GM23338 (cell line): ENCODE data around the gene TRA2B. TPM values are rescaled to one million over a fixed set of nuclear protein-coding genes. Genes with fewer than 3 reads are reported as not detected.

ENCODE experiments used
- ATAC-seq: fragments of 200-7000 bp; cut with Tn5 transposase; 3 replicates; pipeline ENCODE4 v1.9.1; 2020
- DNase-seq: peaks from one replicate; pipeline ENCODE4 v3.0.0-alpha.2; 2015; ENCODE audit warnings: low spot score
- H2AFZ ChIP-seq: fragments of 200-600 bp; sonication (generic); 2 replicates; pipeline ENCODE4 v1.8.0; 2016; ENCODE audit warnings: antibody characterized with exemption, mild to moderate bottlenecking, moderate library complexity
- H3F3A ChIP-seq: fragments of 200-600 bp; sonication (generic); replicated peaks from 2 replicates; pipeline ENCODE4 v1.8.0; 2017; ENCODE audit warnings: antibody characterized with exemption, mixed run types, low read depth
- H3K27ac ChIP-seq: fragments of 200-600 bp; sonication (generic); 2 replicates; pipeline ENCODE4 v1.6.1; 2016; ENCODE audit warnings: low read depth
- H3K27me3 ChIP-seq: fragments of 200-600 bp; sonication (generic); 2 replicates; pipeline ENCODE4 v1.8.0; 2016; ENCODE audit warnings: mild to moderate bottlenecking, mixed run types, moderate library complexity; ENCODE audit not compliant: insufficient read depth
- H3K36me3 ChIP-seq: fragments of 200-600 bp; sonication (generic); 2 replicates; pipeline ENCODE4 v1.8.0; 2016; ENCODE audit warnings: mild to moderate bottlenecking; ENCODE audit not compliant: insufficient read depth
- H3K4me1 ChIP-seq: fragments of 200-600 bp; sonication (generic); 2 replicates; pipeline ENCODE4 v1.8.0; 2016; ENCODE audit warnings: mild to moderate bottlenecking, moderate library complexity; ENCODE audit not compliant: insufficient read depth
- H3K4me2 ChIP-seq: fragments of 200-600 bp; sonication (generic); 2 replicates; pipeline ENCODE4 v1.7.1; 2017; ENCODE audit warnings: mixed run types
- H3K4me3 ChIP-seq: fragments of 200-600 bp; sonication (generic); 2 replicates; pipeline ENCODE4 v1.6.1; 2016; ENCODE audit warnings: mixed run types
- H3K79me2 ChIP-seq: fragments of 200-600 bp; sonication (generic); replicated peaks from 2 replicates; pipeline ENCODE4 v1.8.0; 2017; ENCODE audit warnings: mild to moderate bottlenecking; ENCODE audit not compliant: insufficient read depth
- H3K9me2 ChIP-seq: fragments of 200-600 bp; sonication (generic); 2 replicates; pipeline ENCODE4 v1.8.0; 2017; ENCODE audit not compliant: insufficient read depth
- H4K20me1 ChIP-seq: fragments of 200-600 bp; sonication (generic); replicated peaks from 2 replicates; pipeline ENCODE4 v1.8.0; 2017; ENCODE audit warnings: mild to moderate bottlenecking; ENCODE audit not compliant: insufficient read depth
- H3K27ac Mint-ChIP-seq: 2 replicates; pipeline ENCODE4 v1.8.0; 2020; ENCODE audit warnings: inconsistent platforms, mild to moderate bottlenecking, moderate library complexity, mixed read lengths
- H3K27me3 Mint-ChIP-seq: 3 replicates; pipeline ENCODE4 v1.8.0; 2022; ENCODE audit warnings: low read depth, mild to moderate bottlenecking, moderate library complexity, mixed read lengths, inconsistent platforms; ENCODE audit not compliant: insufficient read depth, poor library complexity
- H3K36me3 Mint-ChIP-seq: 3 replicates; pipeline ENCODE4 v1.8.0; 2021; ENCODE audit warnings: low read depth, mild to moderate bottlenecking, inconsistent platforms, moderate library complexity, mixed read lengths
- H3K4me1 Mint-ChIP-seq: 3 replicates; pipeline ENCODE4 v1.8.0; 2020; ENCODE audit warnings: mild to moderate bottlenecking, inconsistent platforms, mixed read lengths
- H3K4me3 Mint-ChIP-seq: 3 replicates; pipeline ENCODE4 v1.8.0; 2021; ENCODE audit warnings: moderate library complexity, mild to moderate bottlenecking, inconsistent platforms, mixed read lengths
- H3K9me3 Mint-ChIP-seq: 3 replicates; pipeline ENCODE4 v1.8.0; 2020; ENCODE audit warnings: moderate library complexity, mild to moderate bottlenecking, inconsistent platforms, mixed read lengths
- CREB1 ChIP-seq: fragments of 250-450 bp; sonication (Bioruptor Pico); IDR thresholded peaks from 2 replicates; pipeline ENCODE4 v1.5.0; 2020; ENCODE audit warnings: low read depth, mild to moderate bottlenecking, moderate library complexity
- CTCF ChIP-seq, 2 experiments: fragments of 200-600 bp in 1 of 2; sonication (generic) in 1 of 2; conservative IDR thresholded peaks; 2 replicates each; pipeline versions ENCODE4 v1.5.1 to v1.6.1; 2016 to 2017; ENCODE audit warnings: antibody characterized with exemption in 2 of 2, low read depth in 2 of 2, mild to moderate bottlenecking in 2 of 2, moderate library complexity in 1 of 2
- EZH2 ChIP-seq: fragments of 200-600 bp; sonication (generic); IDR thresholded peaks from one replicate; pipeline ENCODE4 v1.8.0; 2017; ENCODE audit warnings: antibody characterized with exemption, mild to moderate bottlenecking, low read depth; ENCODE audit not compliant: unreplicated experiment
- EZH2phosphoT487 ChIP-seq: fragments of 200-600 bp; sonication (generic); IDR thresholded peaks from one replicate; pipeline ENCODE4 v1.8.1; 2018; ENCODE audit warnings: antibody characterized with exemption; ENCODE audit not compliant: unreplicated experiment
- JUNB ChIP-seq: IDR thresholded peaks from one replicate; pipeline ENCODE4 v1.6.1; 2016; ENCODE audit warnings: antibody characterized with exemption; ENCODE audit not compliant: unreplicated experiment
- POLR2AphosphoS5 ChIP-seq: IDR thresholded peaks from 2 replicates; pipeline ENCODE4 v1.6.1; 2016; ENCODE audit warnings: antibody characterized with exemption, low read depth
- REST ChIP-seq: IDR thresholded peaks from one replicate; pipeline ENCODE4 v1.6.1; 2018; ENCODE audit warnings: antibody characterized with exemption; ENCODE audit not compliant: unreplicated experiment
- STAT1 ChIP-seq: IDR thresholded peaks from one replicate; pipeline ENCODE4 v1.6.1; 2016; ENCODE audit warnings: antibody characterized with exemption; ENCODE audit not compliant: unreplicated experiment
- ZNF114 ChIP-seq: fragments of 250-450 bp; sonication (Bioruptor Pico); IDR thresholded peaks from 2 replicates; pipeline ENCODE4 v1.5.0; 2020; ENCODE audit warnings: mild to moderate bottlenecking, moderate library complexity
- ZNF331 ChIP-seq: fragments of 250-450 bp; sonication (Bioruptor Pico); IDR thresholded peaks from 2 replicates; pipeline ENCODE4 v1.5.0; 2020; ENCODE audit warnings: low read depth, mild to moderate bottlenecking, moderate library complexity
- ZNF462 ChIP-seq: fragments of 250-450 bp; sonication (Bioruptor Pico); IDR thresholded peaks from 2 replicates; pipeline ENCODE4 v1.5.0; 2020; ENCODE audit warnings: mild to moderate bottlenecking, moderate library complexity
- polyA plus RNA-seq: library from polyadenylated mRNA; unstranded; fragments of >200 nt; fragmentation: Nextera tagmentation; extraction: Ambion mirVana; gene quantifications from 2 replicates; pipeline ENCODE4 v1.2.1, GENCODE V29; 2016
- total RNA-seq: library from RNA; depleted of rRNA; stranded (reverse); fragments of >200 nt; shearing (Covaris generic); gene quantifications from 2 replicates; pipeline ENCODE4 v1.2.3, GENCODE V29; 2014

The TRA2B gene
- total and polyA plus RNA-seq, 2 experiments from 2014 or later = 360 to 602 TPM

GRCh38 chr3:185959609-185960521 lies 22.1 kb upstream of the TRA2B start:
- peak overlapping the region; percentile 64 for H3K27ac Mint-ChIP-seq
- TF ChIP-seq EZH2 (no peak), ZNF114 (CRISPR knock-in tag) (no peak), REST (no peak), JUNB (no peak), STAT1 (no peak), ZNF462 (CRISPR knock-in tag) (no peak), CTCF (conservative IDR thresholded peaks at IDR 0.05; ENCODE audit: low read depth in 2 of 2) (no peak), ZNF331 (CRISPR knock-in tag) (no peak), CREB1 (no peak), POLR2AphosphoS5 (no peak), EZH2phosphoT487 (no peak)
- H3K27me3 Mint-ChIP-seq = no peaks in the 10 kb centered on the region
- Histone ChIP-seq H4K20me1 (no peaks in the 10 kb centered on the region), H3K27me3 (no peaks in the 10 kb centered on the region), H2AFZ (peak overlapping the region; percentile 97), H3K36me3 (no peaks in the 10 kb centered on the region), H3K4me2 (peak overlapping the region; percentile 19; the same call in 1 of the 2 replicates), H3K9me2 (no peaks in the 10 kb centered on the region), H3K79me2 (no peaks in the 10 kb centered on the region), H3K27ac (no peak overlapping the region), H3F3A (no peaks in the 10 kb centered on the region), H3K4me3 (no peak overlapping the region), H3K4me1 (peaks cover 13% of the 10 kb centered on the region)
- H3K4me3 Mint-ChIP-seq = no peak overlapping the region
- DNase-seq (no peak), ATAC-seq (no peak)
- no peaks in the 10 kb centered on the region; the same call in 2 of the 3 replicates for H3K4me1 Mint-ChIP-seq
- no peaks in the 10 kb centered on the region for H3K36me3 Mint-ChIP-seq
- no peaks in the 10 kb centered on the region for H3K9me3 Mint-ChIP-seq
